Measurements from ENCODE around the gene ZNF598.

Gene ZNF598

DNA sequence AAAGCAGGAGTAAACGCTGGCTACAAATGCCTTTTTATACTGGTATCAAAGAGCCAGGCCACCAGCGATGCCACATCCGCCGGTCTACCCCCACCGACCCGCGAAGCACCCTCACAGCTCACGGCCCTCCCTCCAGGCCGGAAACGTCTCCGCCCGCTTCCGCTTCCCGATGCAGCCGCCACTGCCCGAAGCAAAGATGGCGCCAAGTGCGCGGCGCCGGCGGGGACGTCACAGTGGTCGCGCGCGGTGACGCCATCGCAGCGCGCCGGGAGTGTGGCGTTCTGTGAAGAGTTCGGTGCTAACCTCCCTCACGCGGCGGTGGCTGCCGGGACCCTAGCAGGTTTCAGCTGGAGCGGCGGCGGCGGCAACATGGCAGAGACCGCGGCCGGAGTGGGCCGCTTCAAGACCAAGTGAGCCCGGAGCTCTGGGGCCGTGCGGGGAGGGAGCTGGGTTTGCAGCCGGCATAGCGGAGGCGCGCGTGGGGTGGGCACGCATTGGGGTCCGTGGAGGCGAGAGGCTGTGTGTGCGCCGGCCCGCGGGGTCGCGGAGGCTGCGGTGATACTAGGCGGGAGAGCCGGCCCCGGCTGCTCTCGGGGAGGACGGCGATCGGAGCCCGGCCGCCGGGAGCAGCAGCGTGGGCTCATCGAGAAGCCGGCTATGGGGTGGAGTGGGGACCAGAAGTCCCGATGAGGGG lies 37.7 kb downstream of the ZNF598 start, which contains the start of gene TBL3 (continued):
- TF ChIP-seq, protein P1, sequence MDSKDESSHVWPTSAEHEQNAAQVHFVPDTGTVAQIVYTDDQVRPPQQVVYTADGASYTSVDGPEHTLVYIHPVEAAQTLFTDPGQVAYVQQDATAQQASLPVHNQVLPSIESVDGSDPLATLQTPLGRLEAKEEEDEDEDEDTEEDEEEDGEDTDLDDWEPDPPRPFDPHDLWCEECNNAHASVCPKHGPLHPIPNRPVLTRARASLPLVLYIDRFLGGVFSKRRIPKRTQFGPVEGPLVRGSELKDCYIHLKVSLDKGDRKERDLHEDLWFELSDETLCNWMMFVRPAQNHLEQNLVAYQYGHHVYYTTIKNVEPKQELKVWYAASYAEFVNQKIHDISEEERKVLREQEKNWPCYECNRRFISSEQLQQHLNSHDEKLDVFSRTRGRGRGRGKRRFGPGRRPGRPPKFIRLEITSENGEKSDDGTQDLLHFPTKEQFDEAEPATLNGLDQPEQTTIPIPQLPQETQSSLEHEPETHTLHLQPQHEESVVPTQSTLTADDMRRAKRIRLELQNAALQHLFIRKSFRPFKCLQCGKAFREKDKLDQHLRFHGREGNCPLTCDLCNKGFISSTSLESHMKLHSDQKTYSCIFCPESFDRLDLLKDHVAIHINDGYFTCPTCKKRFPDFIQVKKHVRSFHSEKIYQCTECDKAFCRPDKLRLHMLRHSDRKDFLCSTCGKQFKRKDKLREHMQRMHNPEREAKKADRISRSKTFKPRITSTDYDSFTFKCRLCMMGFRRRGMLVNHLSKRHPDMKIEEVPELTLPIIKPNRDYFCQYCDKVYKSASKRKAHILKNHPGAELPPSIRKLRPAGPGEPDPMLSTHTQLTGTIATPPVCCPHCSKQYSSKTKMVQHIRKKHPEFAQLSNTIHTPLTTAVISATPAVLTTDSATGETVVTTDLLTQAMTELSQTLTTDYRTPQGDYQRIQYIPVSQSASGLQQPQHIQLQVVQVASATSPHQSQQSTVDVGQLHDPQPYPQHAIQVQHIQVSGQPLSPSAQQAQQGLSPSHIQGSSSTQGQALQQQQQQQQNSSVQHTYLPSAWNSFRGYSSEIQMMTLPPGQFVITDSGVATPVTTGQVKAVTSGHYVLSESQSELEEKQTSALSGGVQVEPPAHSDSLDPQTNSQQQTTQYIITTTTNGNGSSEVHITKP (tag by site-specific recombination; IDR thresholded peaks at IDR 0.05), result peak; percentile 36; the same call in 1 of the 2 replicates
- TF ChIP-seq ZNF777 (tag by site-specific recombination; IDR thresholded peaks at IDR 0.05; ENCODE audit: borderline replicate concordance), result no peak
- peak; percentile 95 for TF ChIP-seq ZNF561 (tag by site-specific recombination; IDR thresholded peaks at IDR 0.05; ENCODE audit: borderline replicate concordance)
- TF ChIP-seq ZNF473 (tag by site-specific recombination; IDR thresholded peaks at IDR 0.05), result no peak
- no peak for TF ChIP-seq ZNF830 (tag by site-specific recombination; IDR thresholded peaks at IDR 0.05; ENCODE audit: low read depth)
- no peak for TF ChIP-seq ZFP3 (tag by site-specific recombination; IDR thresholded peaks at IDR 0.05; ENCODE audit: low read depth)
- 0 out of 2 replicates have a peak, but pooled peaks have one; percentile 6 for TF ChIP-seq FEZF1 (tag by site-specific recombination; IDR thresholded peaks at IDR 0.05)
- peak; percentile 96 for TF ChIP-seq ZEB2 (tag by site-specific recombination; IDR thresholded peaks at IDR 0.05)
- TF ChIP-seq, protein P2, sequence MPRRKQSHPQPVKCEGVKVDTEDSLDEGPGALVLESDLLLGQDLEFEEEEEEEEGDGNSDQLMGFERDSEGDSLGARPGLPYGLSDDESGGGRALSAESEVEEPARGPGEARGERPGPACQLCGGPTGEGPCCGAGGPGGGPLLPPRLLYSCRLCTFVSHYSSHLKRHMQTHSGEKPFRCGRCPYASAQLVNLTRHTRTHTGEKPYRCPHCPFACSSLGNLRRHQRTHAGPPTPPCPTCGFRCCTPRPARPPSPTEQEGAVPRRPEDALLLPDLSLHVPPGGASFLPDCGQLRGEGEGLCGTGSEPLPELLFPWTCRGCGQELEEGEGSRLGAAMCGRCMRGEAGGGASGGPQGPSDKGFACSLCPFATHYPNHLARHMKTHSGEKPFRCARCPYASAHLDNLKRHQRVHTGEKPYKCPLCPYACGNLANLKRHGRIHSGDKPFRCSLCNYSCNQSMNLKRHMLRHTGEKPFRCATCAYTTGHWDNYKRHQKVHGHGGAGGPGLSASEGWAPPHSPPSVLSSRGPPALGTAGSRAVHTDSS (tag by site-specific recombination; IDR thresholded peaks at IDR 0.05), result peak; percentile 56
- TF ChIP-seq, protein P3, sequence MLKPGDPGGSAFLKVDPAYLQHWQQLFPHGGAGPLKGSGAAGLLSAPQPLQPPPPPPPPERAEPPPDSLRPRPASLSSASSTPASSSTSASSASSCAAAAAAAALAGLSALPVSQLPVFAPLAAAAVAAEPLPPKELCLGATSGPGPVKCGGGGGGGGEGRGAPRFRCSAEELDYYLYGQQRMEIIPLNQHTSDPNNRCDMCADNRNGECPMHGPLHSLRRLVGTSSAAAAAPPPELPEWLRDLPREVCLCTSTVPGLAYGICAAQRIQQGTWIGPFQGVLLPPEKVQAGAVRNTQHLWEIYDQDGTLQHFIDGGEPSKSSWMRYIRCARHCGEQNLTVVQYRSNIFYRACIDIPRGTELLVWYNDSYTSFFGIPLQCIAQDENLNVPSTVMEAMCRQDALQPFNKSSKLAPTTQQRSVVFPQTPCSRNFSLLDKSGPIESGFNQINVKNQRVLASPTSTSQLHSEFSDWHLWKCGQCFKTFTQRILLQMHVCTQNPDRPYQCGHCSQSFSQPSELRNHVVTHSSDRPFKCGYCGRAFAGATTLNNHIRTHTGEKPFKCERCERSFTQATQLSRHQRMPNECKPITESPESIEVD (tag by site-specific recombination; IDR thresholded peaks at IDR 0.05), result no peak; the same call in 1 of the 2 replicates
- TF ChIP-seq, protein P4, sequence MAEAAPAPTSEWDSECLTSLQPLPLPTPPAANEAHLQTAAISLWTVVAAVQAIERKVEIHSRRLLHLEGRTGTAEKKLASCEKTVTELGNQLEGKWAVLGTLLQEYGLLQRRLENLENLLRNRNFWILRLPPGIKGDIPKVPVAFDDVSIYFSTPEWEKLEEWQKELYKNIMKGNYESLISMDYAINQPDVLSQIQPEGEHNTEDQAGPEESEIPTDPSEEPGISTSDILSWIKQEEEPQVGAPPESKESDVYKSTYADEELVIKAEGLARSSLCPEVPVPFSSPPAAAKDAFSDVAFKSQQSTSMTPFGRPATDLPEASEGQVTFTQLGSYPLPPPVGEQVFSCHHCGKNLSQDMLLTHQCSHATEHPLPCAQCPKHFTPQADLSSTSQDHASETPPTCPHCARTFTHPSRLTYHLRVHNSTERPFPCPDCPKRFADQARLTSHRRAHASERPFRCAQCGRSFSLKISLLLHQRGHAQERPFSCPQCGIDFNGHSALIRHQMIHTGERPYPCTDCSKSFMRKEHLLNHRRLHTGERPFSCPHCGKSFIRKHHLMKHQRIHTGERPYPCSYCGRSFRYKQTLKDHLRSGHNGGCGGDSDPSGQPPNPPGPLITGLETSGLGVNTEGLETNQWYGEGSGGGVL (tag by site-specific recombination; IDR thresholded peaks at IDR 0.05), result peak; percentile 89
- TF ChIP-seq ZNF600 (tag by site-specific recombination; IDR thresholded peaks at IDR 0.05), result no peak; the same call in 1 of the 2 replicates
- TF ChIP-seq HOXC10 (CRISPR knock-in tag; IDR thresholded peaks at IDR 0.05), result 0 out of 2 replicates have a peak, but pooled peaks have one; percentile 72
- TF ChIP-seq ZNF768 (tag by site-specific recombination; IDR thresholded peaks at IDR 0.05), result no peak
- 0 out of 2 replicates have a peak, but pooled peaks have one; percentile 17 for TF ChIP-seq TRIM28 (IDR thresholded peaks at IDR 0.05; ENCODE audit: borderline replicate concordance, low read length)
- no peak for TF ChIP-seq ZNF558 (tag by site-specific recombination; IDR thresholded peaks at IDR 0.05)
- TF ChIP-seq, protein P5, sequence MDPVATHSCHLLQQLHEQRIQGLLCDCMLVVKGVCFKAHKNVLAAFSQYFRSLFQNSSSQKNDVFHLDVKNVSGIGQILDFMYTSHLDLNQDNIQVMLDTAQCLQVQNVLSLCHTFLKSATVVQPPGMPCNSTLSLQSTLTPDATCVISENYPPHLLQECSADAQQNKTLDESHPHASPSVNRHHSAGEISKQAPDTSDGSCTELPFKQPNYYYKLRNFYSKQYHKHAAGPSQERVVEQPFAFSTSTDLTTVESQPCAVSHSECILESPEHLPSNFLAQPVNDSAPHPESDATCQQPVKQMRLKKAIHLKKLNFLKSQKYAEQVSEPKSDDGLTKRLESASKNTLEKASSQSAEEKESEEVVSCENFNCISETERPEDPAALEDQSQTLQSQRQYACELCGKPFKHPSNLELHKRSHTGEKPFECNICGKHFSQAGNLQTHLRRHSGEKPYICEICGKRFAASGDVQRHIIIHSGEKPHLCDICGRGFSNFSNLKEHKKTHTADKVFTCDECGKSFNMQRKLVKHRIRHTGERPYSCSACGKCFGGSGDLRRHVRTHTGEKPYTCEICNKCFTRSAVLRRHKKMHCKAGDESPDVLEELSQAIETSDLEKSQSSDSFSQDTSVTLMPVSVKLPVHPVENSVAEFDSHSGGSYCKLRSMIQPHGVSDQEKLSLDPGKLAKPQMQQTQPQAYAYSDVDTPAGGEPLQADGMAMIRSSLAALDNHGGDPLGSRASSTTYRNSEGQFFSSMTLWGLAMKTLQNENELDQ (tag by site-specific recombination; IDR thresholded peaks at IDR 0.05; ENCODE audit: low read depth), result no peak
- TF ChIP-seq ZNF785 (tag by site-specific recombination; IDR thresholded peaks at IDR 0.05), result peak; percentile 29; the same call in 1 of the 2 replicates
- TF ChIP-seq ZNF416 (tag by site-specific recombination; IDR thresholded peaks at IDR 0.05), result no peak
- TF ChIP-seq KLF10 (tag by site-specific recombination; IDR thresholded peaks at IDR 0.05), result peak; percentile 84
- peak; percentile 91 for TF ChIP-seq SP7 (tag by site-specific recombination; IDR thresholded peaks at IDR 0.05)
- no peak for TF ChIP-seq HOXA7 (CRISPR knock-in tag; IDR thresholded peaks at IDR 0.05; ENCODE audit: borderline replicate concordance)
- no peak for TF ChIP-seq ZNF585B (tag by site-specific recombination; IDR thresholded peaks at IDR 0.05)
- peak; percentile 86 for TF ChIP-seq ZFHX2 (tag by site-specific recombination; conservative IDR thresholded peaks at IDR 0.05)
- no peak for TF ChIP-seq ZNF624 (tag by site-specific recombination; IDR thresholded peaks at IDR 0.05)
- no peak for TF ChIP-seq ZNF37A (tag by site-specific recombination; IDR thresholded peaks at IDR 0.05)
- TF ChIP-seq MYNN (tag by site-specific recombination; IDR thresholded peaks at IDR 0.05; ENCODE audit: borderline replicate concordance), result 0 out of 2 replicates have a peak, but pooled peaks have one; percentile 6
- TF ChIP-seq ZNF701 (tag by site-specific recombination; IDR thresholded peaks at IDR 0.05), result no peak; the same call in 1 of the 2 replicates
- no peak for TF ChIP-seq ZNF433 (tag by site-specific recombination; IDR thresholded peaks at IDR 0.05; ENCODE audit: low read depth)
- no peak for TF ChIP-seq ZNF791 (tag by site-specific recombination; IDR thresholded peaks at IDR 0.05)
